Endothelial cell of umbilical vein (primary cell): ENCODE data around the gene TTC24.

ENCODE experiments used
- CTCF ChIP-seq, 2 donors: IDR thresholded peaks; 1 replicate in 1 of 2; 2 replicates in 1 of 2; pipeline ENCODE4 v1.5.1; 2011; ENCODE audit warnings: low read length in 2 of 2, mild to moderate bottlenecking in 2 of 2, moderate library complexity in 2 of 2, control low read depth in 1 of 2, inconsistent platforms in 1 of 2, low read depth in 1 of 2; ENCODE audit not compliant: insufficient read depth in 1 of 2; ENCODE audit errors: extremely low read depth in 1 of 2
- EZH2 ChIP-seq: IDR thresholded peaks from 2 replicates; pipeline ENCODE4 v1.6.1; 2012; ENCODE audit warnings: borderline replicate concordance, low read depth, mild to moderate bottlenecking, moderate library complexity, low read length, inconsistent platforms; ENCODE audit not compliant: severe bottlenecking
- FOS ChIP-seq: IDR thresholded peaks from 2 replicates; pipeline ENCODE4 v1.6.1; 2011; ENCODE audit warnings: mild to moderate bottlenecking, low read length, moderate library complexity, borderline replicate concordance; ENCODE audit not compliant: insufficient read depth
- JUN ChIP-seq: IDR thresholded peaks from 2 replicates; pipeline ENCODE4 v1.6.1; 2011; ENCODE audit warnings: borderline replicate concordance, low read depth; ENCODE audit not compliant: insufficient read length, insufficient read depth
- MAX ChIP-seq: IDR thresholded peaks from 2 replicates; pipeline ENCODE4 v1.6.1; 2011; ENCODE audit not compliant: insufficient read depth, insufficient read length
- MYC ChIP-seq: IDR thresholded peaks from one replicate; pipeline ENCODE4 v1.6.1; 2011; ENCODE audit warnings: mild to moderate bottlenecking, low read depth, low read length
- POLR2A ChIP-seq: IDR thresholded peaks from 2 replicates; pipeline ENCODE4 v1.6.1; 2012; ENCODE audit warnings: low read depth, mild to moderate bottlenecking, control low read depth, low read length
- POLR2AphosphoS5 ChIP-seq: IDR thresholded peaks from 2 replicates; pipeline ENCODE4 v1.6.1; 2012; ENCODE audit warnings: low read depth, mild to moderate bottlenecking, control low read depth, low read length, moderate library complexity; ENCODE audit not compliant: insufficient read depth

- TF ChIP-seq EZH2 (no peak), POLR2A (no peak), POLR2AphosphoS5 (no peak), MAX (no peak), CTCF (IDR thresholded peaks at IDR 0.05; ENCODE audit: extremely low read depth in 1 of 2, insufficient read depth in 1 of 2, low read depth in 1 of 2, low read length in 2 of 2) (no peak), MYC (no peak), JUN (no peak), FOS (no peak)
These were observed 33.1 kb downstream of the TTC24 start for GRCh38 chr1:156612666-156613065.
